DND-41 (cell line): Measurements from ENCODE around the gene SIK1.
"Not testable (repeated sequence)": the region's sequence is repeated elsewhere in the genome, so short reads cannot be mapped to it uniquely, and the experiment has no call there.

Experiments
- ATAC-seq: fragments of 200-7000 bp; cut with Tn5 transposase; 3 replicates; pipeline ENCODE4 v1.9.1; 2021; ENCODE audit warnings: low read depth; ENCODE audit not compliant: insufficient read depth
- DNase-seq: peaks from one replicate; pipeline ENCODE4 v3.0.0-alpha.2; 2020
- H2AFZ ChIP-seq: 2 replicates; pipeline ENCODE4 v1.6.0; 2012; ENCODE audit warnings: low read depth, low read length
- H3K27ac ChIP-seq: 2 replicates; pipeline ENCODE4 v1.5.1; 2012; ENCODE audit warnings: low read length, inconsistent platforms
- H3K27me3 ChIP-seq: fragments of 200-600 bp; sonication (generic); 2 replicates; pipeline ENCODE4 v1.6.0; 2012; ENCODE audit warnings: low read length, mild to moderate bottlenecking, inconsistent platforms; ENCODE audit not compliant: insufficient read depth, poor library complexity
- H3K36me3 ChIP-seq: 2 replicates; pipeline ENCODE4 v1.5.1; 2012; ENCODE audit warnings: low read length, inconsistent platforms; ENCODE audit not compliant: insufficient read depth
- H3K4me1 ChIP-seq: 2 replicates; pipeline ENCODE4 v1.5.1; 2012; ENCODE audit warnings: mild to moderate bottlenecking, low read length; ENCODE audit not compliant: insufficient read depth
- H3K4me2 ChIP-seq: 2 replicates; pipeline ENCODE4 v1.6.0; 2012; ENCODE audit warnings: mild to moderate bottlenecking, moderate library complexity, low read length, inconsistent platforms; ENCODE audit not compliant: insufficient read depth
- H3K4me3 ChIP-seq, 2 experiments: fragments of 200-600 bp in 1 of 2; shearing (Covaris generic) in 1 of 2; 2 replicates each; pipeline ENCODE4 v1.5.1; 2012 to 2016; ENCODE audit warnings: inconsistent platforms in 2 of 2, low read length in 2 of 2, mild to moderate bottlenecking in 2 of 2, low read depth in 1 of 2, moderate library complexity in 1 of 2
- H3K79me2 ChIP-seq: 2 replicates; pipeline ENCODE4 v1.6.0; 2012; ENCODE audit warnings: low read length, inconsistent platforms; ENCODE audit not compliant: insufficient read depth
- H3K9ac ChIP-seq: 2 replicates; pipeline ENCODE4 v1.6.0; 2012; ENCODE audit warnings: low read depth, mild to moderate bottlenecking, inconsistent platforms, low read length, moderate library complexity
- H3K9me3 ChIP-seq: 2 replicates; pipeline ENCODE4 v1.5.1; 2012; ENCODE audit warnings: low read length, moderate library complexity, mild to moderate bottlenecking, inconsistent platforms; ENCODE audit not compliant: insufficient read depth, severe bottlenecking
- H4K20me1 ChIP-seq: 2 replicates; pipeline ENCODE4 v1.6.0; 2012; ENCODE audit warnings: low read length; ENCODE audit not compliant: insufficient read depth

SIK1 gene

DNA sequence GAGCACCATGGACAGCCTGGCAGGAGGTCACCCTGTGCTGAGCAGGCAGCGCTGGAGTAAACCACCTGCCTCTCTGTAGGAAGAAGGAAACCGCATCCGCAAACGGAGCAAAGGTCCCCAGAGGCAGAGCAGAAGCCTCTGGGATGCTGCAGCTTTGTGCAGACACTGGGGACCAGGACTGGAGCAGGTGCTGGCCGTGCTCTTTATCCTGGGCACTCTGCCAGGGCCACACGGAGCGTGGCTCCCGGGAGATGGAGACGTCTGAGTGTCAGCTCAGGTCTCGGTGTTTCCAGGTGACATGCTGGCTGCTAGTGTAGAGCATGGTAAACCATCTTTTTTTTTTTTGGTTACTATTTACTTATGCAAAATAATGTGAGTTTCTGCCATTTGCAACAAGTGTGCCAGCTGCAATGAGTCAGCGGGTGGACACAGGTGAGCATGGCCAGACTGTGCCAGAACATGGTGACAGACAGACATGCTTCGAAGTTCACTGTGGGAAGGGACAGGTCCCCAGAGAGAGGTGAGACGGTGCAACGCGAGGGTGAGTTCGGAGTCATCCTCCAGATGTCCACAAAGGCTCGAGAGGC lies 4.0 kb upstream of the SIK1 start:
- H3K4me1 ChIP-seq, H3K4me3 ChIP-seq, H4K20me1 ChIP-seq, H3K79me2 ChIP-seq, H3K9ac ChIP-seq, DNase-seq, H2AFZ ChIP-seq, H3K9me3 ChIP-seq, H3K27ac ChIP-seq, H3K27me3 ChIP-seq, H3K36me3 ChIP-seq, H3K4me2 ChIP-seq: not testable (repeated sequence)
- peak; percentile 86 for ATAC-seq

DNA sequence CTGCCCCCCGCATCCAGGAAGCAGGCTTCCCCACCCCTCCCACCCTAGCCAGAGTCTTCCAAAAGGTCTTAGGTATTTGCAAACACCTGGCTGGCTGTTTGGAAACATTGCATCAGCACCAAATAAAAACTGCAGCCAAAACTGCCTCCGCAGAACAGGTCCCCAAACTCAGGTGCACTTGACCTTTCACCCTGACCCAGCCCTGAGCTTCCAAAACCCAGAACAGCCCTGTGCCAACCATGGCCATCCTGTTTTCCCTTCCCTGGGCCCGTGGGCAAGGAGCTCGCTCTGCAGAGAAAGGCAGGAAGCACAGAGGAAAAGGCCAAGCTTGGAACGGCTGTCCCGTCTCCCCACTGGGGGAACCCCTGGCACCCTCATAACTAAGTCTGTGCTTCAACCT lies 2.0 kb upstream of the SIK1 start:
- not testable (repeated sequence) for H3K27me3 ChIP-seq, H4K20me1 ChIP-seq, H3K9ac ChIP-seq, H3K27ac ChIP-seq, H3K36me3 ChIP-seq, H2AFZ ChIP-seq, H3K9me3 ChIP-seq, H3K4me3 ChIP-seq, H3K4me1 ChIP-seq, ATAC-seq, DNase-seq, H3K79me2 ChIP-seq, H3K4me2 ChIP-seq

DNA sequence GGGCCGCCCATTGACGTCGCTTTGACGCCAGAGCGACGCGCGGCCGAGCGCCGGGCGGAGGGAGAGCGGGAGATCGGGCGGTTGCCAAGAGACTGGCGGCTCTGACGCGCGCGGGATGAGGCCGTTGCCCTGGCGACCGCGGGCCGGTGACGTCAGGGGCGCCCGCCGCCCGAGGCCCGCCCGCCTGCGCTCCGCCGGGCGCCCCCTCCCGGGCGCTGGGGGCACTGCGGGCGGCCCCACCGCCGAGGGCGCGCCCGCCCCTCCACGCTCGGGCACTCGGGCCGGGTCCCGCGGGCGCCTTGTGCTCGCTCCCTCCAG lies 270 bp upstream of the SIK1 start:
- not testable (repeated sequence) for H3K27me3 ChIP-seq, H3K4me3 ChIP-seq, H3K4me1 ChIP-seq, H3K79me2 ChIP-seq, H3K9ac ChIP-seq, DNase-seq, H3K4me2 ChIP-seq, H3K27ac ChIP-seq, H2AFZ ChIP-seq, H3K36me3 ChIP-seq, H3K9me3 ChIP-seq, H4K20me1 ChIP-seq
- ATAC-seq, result peak; percentile 67

DNA sequence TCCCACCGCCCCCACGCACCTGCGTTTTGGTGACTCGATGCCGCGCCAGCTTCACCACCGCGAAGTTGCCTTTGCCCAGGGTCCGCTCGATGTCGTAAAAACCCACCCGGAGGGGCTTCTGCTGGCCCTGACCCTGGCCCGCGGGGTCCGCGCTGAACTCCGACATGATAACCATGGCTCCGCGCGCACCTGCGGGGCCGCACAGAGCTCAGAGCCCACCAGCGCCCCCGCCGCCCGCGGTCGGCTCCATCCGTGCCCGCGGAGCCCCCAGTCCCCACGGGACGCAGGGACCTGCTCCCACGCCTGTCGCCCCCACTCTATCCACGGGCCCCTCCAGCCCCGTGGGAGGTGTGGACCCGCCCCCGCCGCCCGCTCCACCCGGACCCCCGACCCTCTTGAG lies 927 bp downstream of the SIK1 start:
- not testable (repeated sequence) for H3K9me3 ChIP-seq, H3K27me3 ChIP-seq, H4K20me1 ChIP-seq, H3K4me1 ChIP-seq, DNase-seq, H3K79me2 ChIP-seq, H3K4me2 ChIP-seq, H2AFZ ChIP-seq, ATAC-seq, H3K4me3 ChIP-seq, H3K27ac ChIP-seq, H3K36me3 ChIP-seq, H3K9ac ChIP-seq

DNA sequence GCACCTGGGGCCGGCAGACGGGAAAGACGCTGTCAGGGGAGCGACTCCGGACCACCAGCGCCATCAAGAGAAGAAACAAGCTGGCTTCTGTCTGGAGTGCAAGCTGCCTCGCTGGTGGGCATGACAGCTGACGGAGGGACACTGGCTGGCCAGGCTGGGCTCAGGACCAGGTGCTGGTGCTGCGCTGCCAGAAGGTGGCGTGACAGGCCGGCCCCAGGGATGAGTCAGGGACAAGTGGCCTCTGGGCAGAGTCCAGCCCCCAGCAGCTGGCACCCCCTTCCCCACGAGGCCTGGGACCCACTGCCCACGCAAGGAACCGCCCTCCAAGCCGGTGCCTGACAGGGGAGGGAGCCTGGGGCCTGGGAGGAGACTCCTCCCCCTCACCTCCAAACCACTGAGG lies 7.5 kb downstream of the SIK1 start:
- not testable (repeated sequence) for H3K79me2 ChIP-seq, DNase-seq, H3K9me3 ChIP-seq, H3K4me2 ChIP-seq, ATAC-seq, H2AFZ ChIP-seq, H3K27ac ChIP-seq, H3K27me3 ChIP-seq, H3K9ac ChIP-seq, H3K36me3 ChIP-seq, H3K4me3 ChIP-seq, H3K4me1 ChIP-seq, H4K20me1 ChIP-seq

DNA sequence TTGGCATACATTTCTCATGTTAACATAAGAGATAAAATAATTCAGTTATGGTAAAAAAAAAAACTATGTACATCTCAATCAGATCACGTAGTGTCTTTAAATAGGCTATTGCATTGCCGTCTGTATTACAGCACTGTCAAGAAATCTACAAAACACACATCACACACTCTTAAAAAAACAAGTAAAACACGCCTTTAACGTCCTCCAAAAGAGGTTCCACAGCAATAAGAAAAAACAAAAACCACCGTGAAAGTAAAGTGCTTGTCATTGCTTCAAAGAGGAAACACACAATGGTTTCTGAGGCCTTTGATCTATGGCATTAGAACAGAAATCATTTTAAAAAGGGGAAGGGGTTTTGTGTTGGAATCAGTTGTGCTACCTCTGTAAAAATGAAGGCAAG lies 12.4 kb downstream of the SIK1 start:
- not testable (repeated sequence) for H3K9ac ChIP-seq, H3K27ac ChIP-seq, H3K36me3 ChIP-seq, H4K20me1 ChIP-seq, H3K4me1 ChIP-seq, DNase-seq, H3K4me3 ChIP-seq, H3K4me2 ChIP-seq, H3K27me3 ChIP-seq, H3K79me2 ChIP-seq, H3K9me3 ChIP-seq, H2AFZ ChIP-seq
- ATAC-seq, result peak; percentile 51; the same call in 1 of the 3 replicates

DNA sequence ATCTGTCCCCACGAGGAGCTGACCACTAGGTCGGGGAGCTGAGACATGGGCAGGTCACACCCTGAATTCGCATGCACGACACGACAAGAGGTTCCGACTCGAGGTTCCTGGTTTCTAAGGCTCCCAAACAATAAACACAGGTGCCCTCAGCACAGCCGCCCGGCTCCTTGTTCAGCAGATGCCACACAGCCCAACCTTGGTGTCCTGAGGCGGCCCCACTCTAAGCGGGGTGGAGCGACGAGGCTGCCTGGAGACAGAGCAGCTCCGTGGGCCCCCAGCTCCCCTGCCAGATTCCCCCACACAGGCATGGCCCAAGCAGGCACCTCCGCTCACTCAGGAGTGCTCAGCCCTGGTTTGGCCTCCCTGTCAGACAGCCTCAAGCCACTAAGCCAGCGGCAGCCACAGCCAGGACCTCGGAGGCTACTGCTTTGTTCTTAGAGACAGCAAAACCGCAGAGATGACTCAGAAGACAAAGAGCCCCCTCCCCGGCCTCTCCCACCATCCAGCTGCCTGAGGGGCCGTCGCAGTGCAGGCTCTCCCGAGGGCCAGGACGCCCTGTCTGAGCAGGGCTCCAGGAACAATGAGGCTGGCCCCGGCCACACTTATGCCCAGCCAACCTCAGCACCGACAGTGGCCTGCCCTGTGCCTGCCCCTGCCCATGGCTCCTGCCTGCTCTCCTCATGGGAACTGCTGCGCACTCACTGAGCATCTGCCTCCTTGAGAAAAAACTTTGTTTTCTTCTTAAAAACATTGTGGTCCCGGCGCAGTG lies 14.7 kb downstream of the SIK1 start:
- not testable (repeated sequence) for H2AFZ ChIP-seq, H3K9me3 ChIP-seq, H3K9ac ChIP-seq, H3K4me2 ChIP-seq, H3K27ac ChIP-seq, H3K79me2 ChIP-seq, H3K36me3 ChIP-seq, H3K4me1 ChIP-seq, H4K20me1 ChIP-seq, H3K4me3 ChIP-seq, H3K27me3 ChIP-seq
- ATAC-seq (peak; percentile 75), DNase-seq (peak; percentile 7)

DNA sequence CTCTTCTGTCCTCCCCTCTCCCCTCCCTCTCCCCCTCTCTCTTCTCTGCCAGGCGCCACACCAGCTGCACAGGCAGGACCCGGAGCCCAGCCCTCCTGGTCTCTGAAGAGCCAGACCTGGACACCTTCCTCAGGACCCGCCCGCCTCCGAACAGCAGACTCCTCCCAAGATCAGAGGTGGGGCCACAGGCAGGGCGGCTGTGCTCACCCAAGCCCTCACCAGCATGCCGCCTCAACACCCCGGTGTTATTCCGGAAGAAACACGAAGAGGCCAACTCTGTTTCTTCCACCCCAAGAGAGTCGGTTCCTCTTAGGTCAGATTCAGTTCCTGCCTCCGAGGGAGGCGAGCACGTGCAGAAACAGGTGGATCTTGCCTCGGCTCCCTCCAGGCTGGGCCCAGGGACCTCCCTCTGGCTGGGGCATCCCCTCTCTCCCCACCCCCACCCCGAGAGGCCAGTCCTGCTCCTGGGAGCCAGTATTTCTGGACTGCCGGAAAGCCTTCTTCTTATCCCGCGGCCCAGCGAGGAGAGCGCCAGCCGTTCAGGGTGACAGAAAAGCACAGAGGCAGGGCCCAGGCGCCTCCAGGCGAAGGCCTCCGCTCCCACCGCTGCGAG lies 16.4 kb downstream of the SIK1 start:
- H3K4me3 ChIP-seq, ATAC-seq, H4K20me1 ChIP-seq, H3K27me3 ChIP-seq, H3K27ac ChIP-seq, H2AFZ ChIP-seq, H3K9me3 ChIP-seq, DNase-seq, H3K4me2 ChIP-seq, H3K4me1 ChIP-seq, H3K9ac ChIP-seq, H3K79me2 ChIP-seq, H3K36me3 ChIP-seq: not testable (repeated sequence)
